GF-D8 (cell line): ENCODE measurements around the gene LCT.

Experiments
- DNase-seq: peaks from one replicate; lab custom pipeline; 2025; lab: John Stamatoyannopoulos, UW

Gene LCT

DNA sequence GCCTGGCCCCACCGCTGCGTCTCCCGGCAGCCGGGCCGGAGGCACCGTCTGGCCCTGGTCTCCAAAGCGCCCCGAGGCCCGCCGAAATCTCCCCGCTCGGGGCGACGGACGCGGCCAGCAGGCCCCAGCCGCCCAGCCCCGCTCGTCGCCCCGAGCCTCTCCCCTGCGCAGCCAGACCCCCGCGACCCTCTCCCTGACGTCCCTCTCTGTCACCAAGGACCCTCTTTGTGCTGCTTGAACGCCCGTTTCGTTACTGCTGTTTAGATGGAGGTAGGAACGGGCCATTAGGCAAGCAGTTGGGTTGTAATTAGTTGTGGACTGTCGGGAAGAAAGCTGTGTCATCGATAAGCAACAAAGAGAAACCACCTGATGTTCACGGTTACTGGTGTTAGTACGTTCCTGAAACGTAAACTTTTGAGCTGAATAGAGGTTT, 94.6 kb downstream of the LCT start:
- peak; percentile 29 for DNase-seq

DNA sequence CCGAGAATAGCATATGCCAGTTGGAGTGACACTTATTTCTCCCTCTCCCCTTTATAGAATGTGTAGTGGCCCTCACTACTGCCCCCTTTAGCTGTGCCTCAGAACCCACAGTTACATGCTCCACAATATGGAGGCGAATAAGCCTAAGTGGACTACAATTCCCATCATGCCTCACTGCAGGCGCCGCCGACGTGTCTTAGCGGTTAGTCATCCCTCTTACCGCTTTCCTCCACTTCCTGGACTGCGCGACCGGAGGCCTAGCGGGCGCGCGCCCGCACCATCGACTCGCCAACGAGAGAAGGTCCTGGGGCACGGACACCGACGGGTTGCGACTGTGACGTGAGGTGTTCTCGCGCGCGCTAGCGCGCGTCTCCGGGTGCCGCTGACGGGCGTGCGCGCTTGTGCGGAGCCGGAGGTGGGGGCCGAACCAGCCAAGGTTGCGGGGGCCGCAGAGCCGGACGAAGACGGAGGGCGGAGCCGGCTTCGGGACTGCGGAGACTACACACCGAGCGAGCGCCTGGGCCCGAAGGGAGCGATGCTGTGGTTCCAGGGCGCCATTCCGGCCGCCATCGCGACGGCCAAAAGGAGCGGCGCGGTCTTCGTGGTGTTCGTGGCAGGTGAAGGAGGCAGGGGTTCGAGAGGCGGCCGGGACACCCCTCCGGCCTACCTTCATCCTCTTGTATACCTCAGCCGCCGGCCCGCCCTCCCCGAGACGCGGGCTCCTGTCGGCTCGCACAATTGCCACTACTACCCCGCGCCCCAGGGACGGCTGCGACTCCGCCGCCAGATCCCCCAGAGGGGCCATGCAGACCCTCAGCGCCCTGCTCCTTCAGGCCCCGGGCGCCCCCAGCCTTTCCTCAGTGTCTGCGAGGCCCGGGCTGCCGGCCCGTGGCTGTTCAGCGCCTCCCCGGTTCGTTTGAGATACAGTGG, 95.3 kb downstream of the LCT start, which contains the start of gene UBXN4:
Gene UBXN4 (plus strand): TSS at position 461 of the 930 bp plus-strand sequence. CDS start 75 bp downstream, at position 536.
- peak; percentile 96 for DNase-seq

DNA sequence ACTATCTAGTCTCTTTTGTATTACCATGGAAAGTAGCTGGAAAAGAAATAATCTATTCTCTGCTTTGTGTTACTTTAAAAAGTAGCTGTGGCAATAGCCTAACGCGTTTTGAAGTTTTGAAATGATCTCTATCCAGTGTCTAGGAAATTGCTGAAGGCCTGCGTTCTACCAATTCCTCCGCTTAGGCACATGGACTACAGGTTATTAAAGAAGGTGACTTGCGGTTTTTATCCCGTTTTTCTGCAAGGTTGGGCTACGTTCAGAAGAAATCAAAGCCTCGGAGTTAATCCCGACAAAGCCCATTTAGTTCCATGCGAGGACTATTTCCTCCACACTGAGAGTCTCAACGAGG, 96.0 kb downstream of the LCT start:
- no peak for DNase-seq

DNA sequence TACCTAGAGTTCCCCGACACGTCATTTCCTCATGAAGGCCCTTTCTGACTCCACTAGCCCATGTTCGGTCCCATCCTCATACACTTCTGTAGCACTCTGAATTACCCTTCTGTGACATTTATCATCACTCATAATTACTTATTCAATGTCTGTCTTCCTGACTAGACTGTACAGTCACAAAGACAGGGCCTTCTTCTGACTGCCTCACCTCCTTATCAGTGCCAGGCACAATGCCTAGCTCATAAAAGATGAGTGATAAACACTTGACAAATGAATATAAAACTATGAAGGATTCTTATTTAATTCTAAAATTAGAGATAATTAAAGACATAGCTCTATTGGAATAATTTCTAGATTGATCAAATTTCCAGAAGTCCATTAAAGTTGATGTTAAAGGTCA, 96.8 kb downstream of the LCT start:
- DNase-seq = no peak
